Type B pancreatic cell (in vitro differentiated cells): ENCODE results near the gene PTDSS2. TPM values are rescaled to one million over a fixed set of nuclear protein-coding genes. Genes with fewer than 3 reads are reported as not detected.
"Not testable (repeated sequence)": the region's sequence is repeated elsewhere in the genome, so short reads cannot be mapped to it uniquely, and the experiment has no call there.

ENCODE experiments used
- DNase-seq: peaks from one replicate; pipeline ENCODE4 v3.0.0; 2021; ENCODE audit warnings: mixed read lengths; ENCODE audit not compliant: unreplicated experiment; ENCODE audit errors: extremely low spot score
- H3K27ac Mint-ChIP-seq: 2 replicates; pipeline ENCODE4 v1.8.0; 2021; ENCODE audit warnings: mild to moderate bottlenecking, mixed read lengths
- H3K27me3 Mint-ChIP-seq: 2 replicates; pipeline ENCODE4 v1.8.0; 2021; ENCODE audit warnings: mixed read lengths
- H3K36me3 Mint-ChIP-seq: 2 replicates; pipeline ENCODE4 v1.8.0; 2021; ENCODE audit warnings: mixed read lengths
- H3K4me1 Mint-ChIP-seq: one replicate; pipeline ENCODE4 v1.8.0; 2021; ENCODE audit warnings: mixed read lengths; ENCODE audit not compliant: unreplicated experiment
- H3K4me3 Mint-ChIP-seq: 2 replicates; pipeline ENCODE4 v1.8.0; 2021; ENCODE audit warnings: mild to moderate bottlenecking, mixed read lengths
- H3K9me3 Mint-ChIP-seq: 2 replicates; pipeline ENCODE4 v1.8.0; 2021; ENCODE audit warnings: mixed read lengths
- total RNA-seq: library from RNA; stranded (reverse); gene quantifications from 2 replicates; pipeline ENCODE4 v1.2.1, GENCODE V29; 2021; ENCODE audit warnings: low replicate concordance
- TF ChIP-seq, protein P1 (sequence below): fragments of 200-600 bp; sonication (generic); conservative IDR thresholded peaks from 2 replicates; pipeline ENCODE4 v1.5.0; 2021; ENCODE audit warnings: antibody characterized with exemption, mild to moderate bottlenecking

Gene PTDSS2
- total RNA-seq, 1 donor from 2014 or later, result 46.9 TPM

DNA sequence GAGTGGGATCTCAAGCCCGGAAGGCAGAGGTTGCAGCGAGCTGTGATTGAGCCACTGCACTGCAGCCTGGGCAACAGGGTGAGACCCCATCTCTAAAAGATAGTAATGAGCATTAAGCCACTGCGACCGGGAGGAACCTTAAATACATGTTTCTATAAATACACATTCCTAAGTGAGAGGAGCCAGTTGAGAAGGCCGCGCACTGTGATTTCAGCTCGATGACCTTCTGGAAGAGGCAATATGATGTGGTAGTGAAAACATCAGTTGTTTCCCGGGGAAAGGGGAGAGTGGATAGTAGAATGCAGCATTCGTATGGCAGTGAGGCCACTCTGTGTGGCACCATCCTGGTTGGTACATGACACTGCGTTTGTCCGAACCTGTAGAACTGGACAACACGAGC is 18.0 kb downstream of the PTDSS2 start:
- DNase-seq, result no peak
- Mint-ChIP-seq H3K36me3 (peaks cover 7% of the 10 kb centered on the region), H3K27ac (peak overlapping the region; percentile 10), H3K9me3 (peaks cover 3% of the 10 kb centered on the region), H3K4me1 (peaks cover 22% of the 10 kb centered on the region), H3K4me3 (no peak overlapping the region), H3K27me3 (no peaks in the 10 kb centered on the region)
- TF ChIP-seq, protein P1, sequence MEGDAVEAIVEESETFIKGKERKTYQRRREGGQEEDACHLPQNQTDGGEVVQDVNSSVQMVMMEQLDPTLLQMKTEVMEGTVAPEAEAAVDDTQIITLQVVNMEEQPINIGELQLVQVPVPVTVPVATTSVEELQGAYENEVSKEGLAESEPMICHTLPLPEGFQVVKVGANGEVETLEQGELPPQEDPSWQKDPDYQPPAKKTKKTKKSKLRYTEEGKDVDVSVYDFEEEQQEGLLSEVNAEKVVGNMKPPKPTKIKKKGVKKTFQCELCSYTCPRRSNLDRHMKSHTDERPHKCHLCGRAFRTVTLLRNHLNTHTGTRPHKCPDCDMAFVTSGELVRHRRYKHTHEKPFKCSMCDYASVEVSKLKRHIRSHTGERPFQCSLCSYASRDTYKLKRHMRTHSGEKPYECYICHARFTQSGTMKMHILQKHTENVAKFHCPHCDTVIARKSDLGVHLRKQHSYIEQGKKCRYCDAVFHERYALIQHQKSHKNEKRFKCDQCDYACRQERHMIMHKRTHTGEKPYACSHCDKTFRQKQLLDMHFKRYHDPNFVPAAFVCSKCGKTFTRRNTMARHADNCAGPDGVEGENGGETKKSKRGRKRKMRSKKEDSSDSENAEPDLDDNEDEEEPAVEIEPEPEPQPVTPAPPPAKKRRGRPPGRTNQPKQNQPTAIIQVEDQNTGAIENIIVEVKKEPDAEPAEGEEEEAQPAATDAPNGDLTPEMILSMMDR, result no peak

DNA sequence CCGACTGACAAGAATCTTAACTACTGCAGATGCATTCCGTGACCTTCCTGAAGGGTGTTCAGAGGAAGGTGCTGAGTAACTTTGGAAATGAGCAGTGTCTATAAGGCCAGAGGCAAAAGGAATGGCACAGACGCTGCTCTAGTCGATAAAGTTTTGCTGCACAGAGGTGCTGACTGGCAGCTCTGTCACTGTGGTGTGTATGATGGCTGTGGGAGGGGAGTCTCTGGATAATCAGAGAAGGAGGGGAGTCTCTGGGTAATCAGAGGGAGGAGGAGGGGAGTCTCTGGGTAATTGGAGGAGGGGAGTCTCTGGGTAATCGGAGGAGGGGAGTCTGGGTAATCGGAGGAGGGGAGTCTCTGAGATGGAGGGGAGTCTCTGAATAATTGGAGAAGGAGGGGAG is 18.4 kb downstream of the PTDSS2 start:
- Mint-ChIP-seq H3K9me3 (peaks cover 3% of the 10 kb centered on the region), H3K27me3 (no peaks in the 10 kb centered on the region), H3K4me1 (peaks cover 22% of the 10 kb centered on the region), H3K36me3 (peaks cover 7% of the 10 kb centered on the region), H3K4me3 (no peak overlapping the region), H3K27ac (peak overlapping the region; percentile 10)
- TF ChIP-seq, protein P1, result no peak
- DNase-seq, result no peak

DNA sequence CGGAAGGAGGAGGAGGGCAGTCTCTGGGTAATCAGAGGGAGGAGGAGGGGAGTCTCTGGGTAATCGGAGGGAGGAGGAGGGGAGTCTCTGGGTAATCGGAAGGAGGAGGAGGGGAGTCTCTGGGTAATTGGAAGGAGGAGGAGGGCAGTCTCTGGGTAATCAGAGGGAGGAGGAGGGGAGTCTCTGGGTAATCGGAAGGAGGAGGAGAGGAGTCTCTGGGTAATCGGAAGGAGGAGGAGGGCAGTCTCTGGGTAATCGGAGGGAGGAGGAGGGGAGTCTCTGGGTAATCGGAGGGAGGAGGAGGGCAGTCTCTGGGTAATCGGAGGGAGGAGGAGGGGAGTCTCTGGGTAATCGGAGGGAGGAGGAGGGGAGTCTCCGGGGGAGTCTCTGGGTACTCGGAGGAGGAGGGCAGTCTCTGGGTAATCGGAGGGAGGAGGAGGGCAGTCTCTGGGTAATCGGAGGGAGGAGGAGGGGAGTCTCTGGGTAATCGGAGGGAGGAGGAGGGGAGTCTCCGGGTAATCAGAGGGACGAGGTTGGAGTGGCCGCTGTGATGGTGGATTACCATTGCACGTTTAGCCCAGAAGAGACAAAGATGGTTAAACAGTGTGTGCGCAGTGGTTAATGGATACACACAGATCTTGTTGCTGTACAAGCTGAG is 19.1 kb downstream of the PTDSS2 start:
- peak overlapping the region; percentile 53 for H3K4me3 Mint-ChIP-seq
- not testable (repeated sequence) for H3K27me3 Mint-ChIP-seq

DNA sequence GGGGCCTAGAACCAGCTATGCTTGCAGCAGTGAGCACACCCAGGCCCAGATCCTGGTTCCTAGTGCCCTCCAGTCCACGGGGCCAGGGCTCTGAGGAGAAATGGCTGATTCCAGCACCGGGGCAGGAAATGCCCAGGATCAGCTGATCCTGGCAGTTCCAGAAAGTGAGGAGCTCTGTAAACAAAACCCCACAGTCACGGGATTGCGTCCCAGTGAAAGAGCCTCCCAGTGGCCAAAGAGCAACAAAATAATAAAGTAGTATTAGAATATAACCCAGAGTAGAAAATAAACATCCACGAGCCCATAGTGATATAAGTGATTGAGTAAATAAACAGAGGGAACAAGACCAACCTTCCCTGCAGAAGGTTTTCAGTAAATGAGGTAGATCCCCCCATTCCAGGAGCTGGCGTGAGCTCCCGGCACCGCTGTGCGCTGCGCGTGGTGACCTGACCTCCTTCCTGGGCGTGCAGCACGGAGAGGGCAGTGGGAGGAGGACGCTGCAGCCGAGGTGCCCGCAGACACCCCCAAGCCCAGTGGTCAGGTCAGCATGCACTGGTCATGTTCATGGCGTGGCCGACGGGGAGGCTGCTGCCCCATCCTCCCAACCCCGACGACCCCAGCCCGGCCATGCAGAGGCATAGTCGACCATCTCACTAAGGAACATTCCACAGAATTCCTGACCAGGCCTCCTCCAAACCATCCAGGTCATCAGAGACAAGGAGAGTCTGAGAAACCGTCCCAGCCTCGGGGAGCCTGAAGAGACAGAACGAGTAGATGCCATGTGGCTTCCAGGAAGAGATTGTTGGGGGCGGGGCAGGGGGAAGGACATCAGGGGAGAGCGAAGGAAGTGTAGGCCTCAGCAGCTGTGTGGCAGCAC is 19.8 kb downstream of the PTDSS2 start:
- Mint-ChIP-seq H3K36me3 (peaks cover 7% of the 10 kb centered on the region), H3K27me3 (no peaks in the 10 kb centered on the region), H3K27ac (peak overlapping the region; percentile 77), H3K9me3 (peaks cover 3% of the 10 kb centered on the region), H3K4me3 (peak overlapping the region; percentile 53), H3K4me1 (peaks cover 22% of the 10 kb centered on the region)
- DNase-seq, result no peak
- TF ChIP-seq, protein P1, result peak; percentile 19

More for the DNA sequence above, 19.1 kb downstream of the PTDSS2 start:
- H3K4me1 Mint-ChIP-seq, result peaks cover 22% of the 10 kb centered on the region
- H3K36me3 Mint-ChIP-seq, DNase-seq, H3K9me3 Mint-ChIP-seq: not testable (repeated sequence)
- H3K27ac Mint-ChIP-seq, result peak overlapping the region; percentile 77

- TF ChIP-seq, protein P1, result no peak
Measured at GRCh38 chr11:471468-472145, 21.5 kb downstream of the PTDSS2 start.

More at GRCh38 chr11:471468-472145, 21.5 kb downstream of the PTDSS2 start:
- DNase-seq, result no peak
- H3K4me3 Mint-ChIP-seq, result no peak overlapping the region
- no peaks in the 10 kb centered on the region for H3K9me3 Mint-ChIP-seq
- no peak overlapping the region for H3K27ac Mint-ChIP-seq
- no peaks in the 10 kb centered on the region for H3K27me3 Mint-ChIP-seq
- no peaks in the 10 kb centered on the region for H3K36me3 Mint-ChIP-seq
- H3K4me1 Mint-ChIP-seq, result peaks cover 18% of the 10 kb centered on the region
